Thoracic aorta (tissue), 2 donors: ENCODE results near the gene GPD1L. TPM values are rescaled to one million over a fixed set of nuclear protein-coding genes. Genes with fewer than 3 reads are reported as not detected.

Experiments used
- ATAC-seq: fragments of 150-250 bp; one replicate; pipeline ENCODE4 v1.8.0; 2017; ENCODE audit warnings: low read depth; ENCODE audit not compliant: insufficient number of reproducible peaks, low FRiP score
- DNase-seq: peaks from one replicate; pipeline ENCODE4 v3.0.0-alpha.2; 2020; ENCODE audit warnings: low spot score
- H3K27ac ChIP-seq, 2 donors: fragments of 200-600 bp; sonication (generic); 1 replicate in 1 of 2; 2 replicates in 1 of 2; pipeline ENCODE4 v1.5.1; 2016; ENCODE audit warnings: mild to moderate bottlenecking in 2 of 2, moderate library complexity in 2 of 2
- H3K27me3 ChIP-seq: fragments of 200-600 bp; sonication (generic); replicated peaks from 2 replicates; pipeline ENCODE4 v1.6.0; 2016; ENCODE audit warnings: mild to moderate bottlenecking; ENCODE audit not compliant: insufficient read depth
- H3K36me3 ChIP-seq: fragments of 200-600 bp; sonication (generic); one replicate; pipeline ENCODE4 v1.5.1; 2016
- H3K4me1 ChIP-seq, 2 donors: fragments of 200-600 bp; sonication (generic); 1 replicate in 1 of 2; 2 replicates in 1 of 2; pipeline versions ENCODE4 v1.5.1 to v1.6.0; 2016; ENCODE audit warnings: low read depth in 2 of 2, mild to moderate bottlenecking in 1 of 2; ENCODE audit not compliant: control insufficient read depth in 1 of 2
- H3K4me3 ChIP-seq: fragments of 200-600 bp; sonication (generic); 2 replicates; pipeline ENCODE4 v1.5.1; 2016; ENCODE audit warnings: mild to moderate bottlenecking
- H3K9me3 ChIP-seq: fragments of 200-600 bp; sonication (generic); 2 replicates; pipeline ENCODE4 v1.5.1; 2016
- total RNA-seq, 2 donors: library from RNA; depleted of rRNA; stranded (reverse); fragments of >200 nt; gene quantifications; one replicate each; pipeline versions ENCODE4 v1.1.0 to v1.2.3, GENCODE V29; 2016
- TF ChIP-seq, protein P1 (sequence below): fragments of 200-600 bp; sonication (generic); IDR thresholded peaks from one replicate; pipeline ENCODE4 v1.5.1; 2019; ENCODE audit warnings: antibody characterized with exemption

The GPD1L gene
- total RNA-seq, 2 donors from 2014 or later: 32.8 to 49.1 TPM

DNA sequence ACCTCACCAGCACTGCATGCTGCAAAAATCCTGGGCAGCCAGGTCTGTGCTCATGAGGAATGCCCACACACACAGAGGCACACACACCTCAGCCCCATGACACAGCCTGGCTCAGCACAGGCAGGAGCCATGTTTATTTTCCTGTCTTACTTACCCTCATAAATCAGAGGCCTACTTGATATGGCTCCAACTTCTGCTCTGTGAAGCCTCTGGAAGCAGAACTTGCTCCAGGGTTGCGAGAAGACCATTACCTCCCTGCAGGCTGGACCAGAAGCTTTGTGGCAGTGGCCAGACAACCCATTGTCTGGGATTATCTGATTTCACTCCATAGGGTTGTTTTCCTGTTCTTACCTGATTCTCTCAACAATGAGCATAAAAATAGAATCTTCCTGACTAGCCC lies 88.2 kb downstream of the GPD1L start:
- ATAC-seq: no peak
- Histone ChIP-seq H3K4me3 (no peak overlapping the region), H3K4me1 (no peaks in the 10 kb centered on the region), H3K27ac (no peak overlapping the region), H3K9me3 (no peaks in the 10 kb centered on the region), H3K27me3 (no peaks in the 10 kb centered on the region), H3K36me3 (no peaks in the 10 kb centered on the region)
- no peak for DNase-seq
- TF ChIP-seq, protein P1, sequence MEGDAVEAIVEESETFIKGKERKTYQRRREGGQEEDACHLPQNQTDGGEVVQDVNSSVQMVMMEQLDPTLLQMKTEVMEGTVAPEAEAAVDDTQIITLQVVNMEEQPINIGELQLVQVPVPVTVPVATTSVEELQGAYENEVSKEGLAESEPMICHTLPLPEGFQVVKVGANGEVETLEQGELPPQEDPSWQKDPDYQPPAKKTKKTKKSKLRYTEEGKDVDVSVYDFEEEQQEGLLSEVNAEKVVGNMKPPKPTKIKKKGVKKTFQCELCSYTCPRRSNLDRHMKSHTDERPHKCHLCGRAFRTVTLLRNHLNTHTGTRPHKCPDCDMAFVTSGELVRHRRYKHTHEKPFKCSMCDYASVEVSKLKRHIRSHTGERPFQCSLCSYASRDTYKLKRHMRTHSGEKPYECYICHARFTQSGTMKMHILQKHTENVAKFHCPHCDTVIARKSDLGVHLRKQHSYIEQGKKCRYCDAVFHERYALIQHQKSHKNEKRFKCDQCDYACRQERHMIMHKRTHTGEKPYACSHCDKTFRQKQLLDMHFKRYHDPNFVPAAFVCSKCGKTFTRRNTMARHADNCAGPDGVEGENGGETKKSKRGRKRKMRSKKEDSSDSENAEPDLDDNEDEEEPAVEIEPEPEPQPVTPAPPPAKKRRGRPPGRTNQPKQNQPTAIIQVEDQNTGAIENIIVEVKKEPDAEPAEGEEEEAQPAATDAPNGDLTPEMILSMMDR: no peak

DNA sequence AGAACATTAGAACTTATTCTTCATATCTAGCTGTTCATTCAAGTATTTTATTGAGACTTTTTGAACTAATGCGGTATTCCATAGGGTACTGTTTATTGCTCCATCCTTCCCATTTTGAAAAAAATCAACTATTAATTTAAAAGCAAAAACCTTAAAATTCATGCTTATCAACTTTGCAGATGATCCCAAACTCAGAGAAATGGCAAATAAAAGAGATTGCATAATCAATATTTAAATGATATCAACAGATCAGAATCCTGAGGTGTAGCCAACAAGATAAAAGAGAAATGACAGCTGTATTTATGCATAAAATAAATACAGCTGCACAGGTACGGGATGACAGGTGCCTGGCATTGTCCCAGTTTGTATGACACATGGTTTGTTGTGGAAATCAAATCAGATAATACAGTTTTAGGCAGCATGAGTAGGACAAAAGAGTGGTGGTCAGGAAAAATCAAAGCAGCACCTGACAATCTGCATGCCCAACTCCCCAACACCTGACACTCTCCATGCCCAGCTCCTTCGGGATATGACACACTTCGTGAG lies 89.6 kb downstream of the GPD1L start:
- no peaks in the 10 kb centered on the region for H3K9me3 ChIP-seq
- no peak overlapping the region for H3K4me3 ChIP-seq
- no peak for ATAC-seq
- H3K36me3 ChIP-seq: no peaks in the 10 kb centered on the region
- H3K4me1 ChIP-seq: no peaks in the 10 kb centered on the region
- no peak for DNase-seq
- TF ChIP-seq, protein P1: no peak
- H3K27me3 ChIP-seq: no peaks in the 10 kb centered on the region
- H3K27ac ChIP-seq: no peak overlapping the region

DNA sequence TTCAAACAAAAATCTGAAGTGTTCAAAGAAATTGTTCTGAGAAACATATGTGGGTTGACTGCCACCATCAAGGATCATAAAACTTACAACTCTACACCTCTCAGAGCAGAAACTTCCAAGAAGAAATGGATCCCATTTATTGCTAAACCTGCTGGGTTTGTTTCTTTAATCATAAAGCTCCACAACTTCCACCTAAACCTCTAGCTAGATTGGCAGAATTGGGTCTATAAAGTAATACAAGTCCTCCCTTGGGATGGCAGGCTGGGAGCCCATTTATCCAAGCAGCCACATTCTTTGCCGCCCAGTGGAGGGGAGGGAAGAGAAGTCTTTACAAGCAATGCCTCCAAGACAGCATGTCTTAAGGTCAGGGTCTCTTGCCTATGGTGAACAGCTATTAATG lies 91.6 kb downstream of the GPD1L start:
- no peak overlapping the region for H3K4me3 ChIP-seq
- DNase-seq: no peak
- no peaks in the 10 kb centered on the region for H3K9me3 ChIP-seq

DNA sequence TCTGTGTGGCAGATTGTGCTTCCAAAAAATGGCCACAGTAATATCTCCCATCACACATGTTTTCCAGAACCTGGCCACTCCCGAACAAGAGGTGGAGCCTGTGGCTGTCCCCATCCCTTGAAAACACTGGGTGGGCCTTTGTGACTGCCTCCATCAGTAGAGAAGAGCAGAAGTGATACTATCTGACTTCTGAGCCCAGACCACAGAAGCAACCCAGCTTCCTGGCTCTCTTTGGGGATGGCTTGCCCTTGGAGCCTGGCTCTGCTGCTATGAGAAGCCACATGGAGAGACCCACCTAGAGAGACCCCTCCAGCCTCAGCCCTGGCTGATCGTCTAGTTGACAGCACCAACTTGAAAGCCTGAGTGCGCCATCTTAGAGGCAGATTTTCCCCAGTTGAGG lies 92.3 kb downstream of the GPD1L start:
- H3K9me3 ChIP-seq: no peaks in the 10 kb centered on the region
- H3K27ac ChIP-seq: no peak overlapping the region
- ATAC-seq: no peak
- no peaks in the 10 kb centered on the region for H3K36me3 ChIP-seq
- H3K27me3 ChIP-seq: no peaks in the 10 kb centered on the region
- no peaks in the 10 kb centered on the region for H3K4me1 ChIP-seq
- no peak for DNase-seq
- no peak overlapping the region for H3K4me3 ChIP-seq
- TF ChIP-seq, protein P1: no peak

More for the DNA sequence above, 91.6 kb downstream of the GPD1L start:
- Histone ChIP-seq H3K36me3 (no peaks in the 10 kb centered on the region), H3K27me3 (no peaks in the 10 kb centered on the region), H3K27ac (no peak overlapping the region), H3K4me1 (no peaks in the 10 kb centered on the region)
- ATAC-seq: no peak
- TF ChIP-seq, protein P1: no peak

DNA sequence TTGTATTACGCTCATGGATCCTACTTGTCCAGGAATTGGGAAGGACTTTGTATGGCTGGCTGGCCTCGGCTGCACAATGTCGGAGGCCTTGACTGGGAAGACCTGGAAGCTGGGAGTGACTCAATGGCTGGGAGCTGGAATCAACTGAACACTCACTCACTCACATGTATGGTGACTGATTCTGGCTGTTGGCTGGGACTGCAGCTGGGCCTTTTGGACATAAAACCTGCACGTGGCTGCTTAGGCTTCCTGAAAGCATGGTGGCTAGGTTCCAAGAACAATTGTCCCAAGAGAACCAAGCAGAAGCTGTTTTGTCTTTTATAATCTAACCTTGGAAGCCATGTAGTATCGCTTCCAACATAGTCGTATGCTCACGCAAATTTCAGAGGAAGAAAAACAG lies 94.1 kb downstream of the GPD1L start:
- Histone ChIP-seq H3K27ac (no peak overlapping the region), H3K27me3 (no peaks in the 10 kb centered on the region), H3K9me3 (no peaks in the 10 kb centered on the region), H3K36me3 (no peaks in the 10 kb centered on the region), H3K4me1 (no peaks in the 10 kb centered on the region), H3K4me3 (no peak overlapping the region)
- TF ChIP-seq, protein P1: no peak
- no peak for ATAC-seq
- no peak for DNase-seq
